ENCODE measurements around the gene VPS8.

VPS8 gene

GRCh38 chr3:184813357-184813756 is 1.4 kb downstream of the VPS8 start:
- DNase-seq (ENCODE audit: extremely low read depth, low read depth), result no peak
- no peak for TF ChIP-seq CTCF (IDR thresholded peaks at IDR 0.05; ENCODE audit: low read depth, low read length)

- TF ChIP-seq CTCF (IDR thresholded peaks at IDR 0.05; ENCODE audit: low read depth, low read length), result no peak
- no peak for DNase-seq (ENCODE audit: extremely low read depth, low read depth)
Measured at GRCh38 chr3:184814214-184814613, 2.2 kb downstream of the VPS8 start.

- peak; percentile 48 for DNase-seq (ENCODE audit: extremely low read depth, low read depth)
Measured at GRCh38 chr3:184815046-184815930, 3.3 kb downstream of the VPS8 start.

GRCh38 chr3:184816614-184817013 is 4.6 kb downstream of the VPS8 start:
- no peak for DNase-seq (ENCODE audit: extremely low read depth, low read depth)
- no peak for TF ChIP-seq CTCF (IDR thresholded peaks at IDR 0.05; ENCODE audit: low read depth, low read length)

More at GRCh38 chr3:184815046-184815930, 3.3 kb downstream of the VPS8 start:
- no peak for TF ChIP-seq CTCF (IDR thresholded peaks at IDR 0.05; ENCODE audit: low read depth, low read length)

GRCh38 chr3:184820525-184820924 is 8.6 kb downstream of the VPS8 start:
- TF ChIP-seq CTCF (IDR thresholded peaks at IDR 0.05; ENCODE audit: low read depth, low read length), result no peak

GRCh38 chr3:184821034-184821433 is 9.1 kb downstream of the VPS8 start:
- DNase-seq (ENCODE audit: extremely low read depth, low read depth), result no peak
- TF ChIP-seq CTCF (IDR thresholded peaks at IDR 0.05; ENCODE audit: low read depth, low read length), result no peak

More at GRCh38 chr3:184820525-184820924, 8.6 kb downstream of the VPS8 start:
- DNase-seq (ENCODE audit: extremely low read depth, low read depth), result no peak

GRCh38 chr3:184822081-184822480 is 10.1 kb downstream of the VPS8 start:
- DNase-seq (ENCODE audit: extremely low read depth, low read depth), result no peak
- TF ChIP-seq CTCF (IDR thresholded peaks at IDR 0.05; ENCODE audit: low read depth, low read length), result no peak
